ENCODE results near the gene HINFP.

Gene HINFP, protein sequence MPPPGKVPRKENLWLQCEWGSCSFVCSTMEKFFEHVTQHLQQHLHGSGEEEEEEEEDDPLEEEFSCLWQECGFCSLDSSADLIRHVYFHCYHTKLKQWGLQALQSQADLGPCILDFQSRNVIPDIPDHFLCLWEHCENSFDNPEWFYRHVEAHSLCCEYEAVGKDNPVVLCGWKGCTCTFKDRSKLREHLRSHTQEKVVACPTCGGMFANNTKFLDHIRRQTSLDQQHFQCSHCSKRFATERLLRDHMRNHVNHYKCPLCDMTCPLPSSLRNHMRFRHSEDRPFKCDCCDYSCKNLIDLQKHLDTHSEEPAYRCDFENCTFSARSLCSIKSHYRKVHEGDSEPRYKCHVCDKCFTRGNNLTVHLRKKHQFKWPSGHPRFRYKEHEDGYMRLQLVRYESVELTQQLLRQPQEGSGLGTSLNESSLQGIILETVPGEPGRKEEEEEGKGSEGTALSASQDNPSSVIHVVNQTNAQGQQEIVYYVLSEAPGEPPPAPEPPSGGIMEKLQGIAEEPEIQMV

DNA sequence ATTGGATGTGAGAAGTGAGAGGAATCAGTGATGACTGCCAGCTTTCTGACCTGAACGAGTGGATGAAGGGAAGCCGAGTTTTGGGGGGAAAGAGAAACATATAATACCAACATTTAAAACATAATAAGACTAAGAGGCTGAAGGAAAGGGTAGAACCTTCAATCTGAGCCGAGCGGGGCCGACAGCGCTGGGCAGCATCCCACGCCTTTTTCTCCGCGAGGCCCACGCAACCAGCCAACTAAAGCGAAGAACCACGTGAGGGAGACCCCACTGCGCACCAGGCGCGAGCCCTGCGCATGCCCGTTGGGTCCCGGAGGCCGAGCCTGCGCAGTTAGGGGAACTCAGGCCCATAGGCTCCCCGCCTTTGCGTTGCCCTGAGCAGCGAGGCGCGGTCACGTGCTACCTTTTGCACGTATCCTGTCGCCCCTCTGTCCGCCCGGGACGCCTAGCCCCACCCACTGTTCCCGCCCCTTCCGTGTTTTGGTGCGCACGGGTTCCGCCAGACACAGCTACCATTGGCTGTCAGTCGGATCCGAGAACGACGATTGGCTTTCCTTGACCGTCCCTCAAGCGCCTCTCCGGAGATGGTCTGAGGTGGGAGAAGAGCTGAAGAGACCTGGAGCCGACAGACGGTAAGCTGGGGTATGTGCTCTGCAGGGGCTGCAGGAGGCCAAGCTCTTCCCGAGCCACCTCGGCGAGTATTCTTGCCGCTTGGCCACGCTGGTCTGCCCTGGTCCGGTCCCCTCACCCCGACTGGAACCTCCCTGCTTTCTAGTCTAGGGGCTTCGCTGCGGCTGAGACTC lies at the start of gene HINFP:
TSS of gene HINFP (plus strand) at position 573 of the 803 bp plus-strand sequence. CDS start 5,365 bp downstream, outside the sequence.
- peak; percentile 100 for DNase-seq

DNA sequence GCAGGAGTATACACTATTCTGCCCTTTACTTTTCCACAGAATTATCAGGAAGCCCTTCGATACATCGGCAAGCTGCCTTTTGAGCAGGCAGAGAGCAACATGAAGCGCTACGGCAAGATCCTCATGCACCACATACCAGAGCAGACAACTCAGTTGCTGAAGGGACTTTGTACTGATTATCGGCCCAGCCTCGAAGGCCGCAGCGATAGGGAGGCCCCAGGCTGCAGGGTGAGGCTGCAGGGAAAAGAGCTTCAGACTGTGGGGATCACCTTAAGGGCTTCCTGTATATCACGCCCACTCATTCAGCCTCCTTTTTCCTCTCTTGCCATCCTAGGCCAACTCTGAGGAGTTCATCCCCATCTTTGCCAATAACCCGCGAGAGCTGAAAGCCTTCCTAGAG lies 43.5 kb upstream of the HINFP start:
- no peak for DNase-seq

DNA sequence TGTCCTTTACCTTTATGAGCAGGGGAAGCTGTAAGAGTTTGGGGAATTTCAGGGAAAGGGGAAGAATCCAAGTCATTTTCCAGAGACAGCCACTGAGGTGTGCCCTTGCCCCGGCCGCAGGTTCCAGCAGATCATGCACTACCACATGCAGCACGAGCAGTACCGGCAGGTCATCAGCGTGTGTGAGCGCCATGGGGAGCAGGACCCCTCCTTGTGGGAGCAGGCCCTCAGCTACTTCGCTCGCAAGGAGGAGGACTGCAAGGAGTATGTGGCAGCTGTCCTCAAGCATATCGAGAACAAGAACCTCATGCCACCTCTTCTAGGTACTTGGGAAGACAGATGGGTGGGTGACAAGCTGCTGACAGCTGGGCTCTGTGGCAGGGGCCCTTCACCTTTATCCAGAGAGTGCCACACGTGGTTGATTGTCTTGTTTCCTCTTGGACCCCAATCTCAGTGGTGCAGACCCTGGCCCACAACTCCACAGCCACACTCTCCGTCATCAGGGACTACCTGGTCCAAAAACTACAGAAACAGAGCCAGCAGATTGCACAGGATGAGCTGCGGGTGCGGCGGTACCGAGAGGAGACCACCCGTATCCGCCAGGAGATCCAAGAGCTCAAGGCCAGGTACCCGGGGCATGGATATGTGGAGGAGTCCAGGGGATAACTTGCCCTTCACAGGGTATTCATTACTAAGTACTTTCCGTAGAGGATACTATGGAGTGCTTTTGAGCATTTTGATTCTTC lies 42.5 kb upstream of the HINFP start:
- DNase-seq = no peak

DNA sequence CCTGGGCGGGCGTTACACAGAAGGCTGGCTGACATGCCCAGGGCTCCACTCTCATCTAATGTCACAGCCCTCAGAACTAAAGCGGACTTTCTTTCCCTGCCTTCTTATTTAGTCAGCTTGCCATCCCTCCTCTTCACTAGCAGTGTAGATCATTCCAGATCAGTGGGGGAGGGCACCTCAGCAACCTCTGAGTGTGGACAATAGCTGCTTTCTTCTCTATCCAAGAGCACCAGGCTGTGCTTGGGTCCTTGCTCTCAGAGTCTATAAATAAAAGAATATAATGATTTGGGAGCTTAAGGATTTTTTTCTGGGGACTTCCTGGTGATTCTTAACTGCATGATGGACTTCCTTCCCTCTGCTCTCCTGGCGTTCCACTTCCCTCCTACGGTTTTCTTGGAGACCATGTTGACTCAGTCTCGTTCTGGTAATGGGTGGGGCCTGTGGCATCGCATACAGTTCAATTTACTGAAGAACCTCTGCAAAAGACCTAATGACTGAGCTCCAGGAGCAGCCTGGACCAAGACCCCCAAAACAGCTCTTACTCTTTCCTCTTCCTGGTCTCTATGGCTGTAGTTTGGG lies 39.6 kb upstream of the HINFP start:
- no peak for DNase-seq

DNA sequence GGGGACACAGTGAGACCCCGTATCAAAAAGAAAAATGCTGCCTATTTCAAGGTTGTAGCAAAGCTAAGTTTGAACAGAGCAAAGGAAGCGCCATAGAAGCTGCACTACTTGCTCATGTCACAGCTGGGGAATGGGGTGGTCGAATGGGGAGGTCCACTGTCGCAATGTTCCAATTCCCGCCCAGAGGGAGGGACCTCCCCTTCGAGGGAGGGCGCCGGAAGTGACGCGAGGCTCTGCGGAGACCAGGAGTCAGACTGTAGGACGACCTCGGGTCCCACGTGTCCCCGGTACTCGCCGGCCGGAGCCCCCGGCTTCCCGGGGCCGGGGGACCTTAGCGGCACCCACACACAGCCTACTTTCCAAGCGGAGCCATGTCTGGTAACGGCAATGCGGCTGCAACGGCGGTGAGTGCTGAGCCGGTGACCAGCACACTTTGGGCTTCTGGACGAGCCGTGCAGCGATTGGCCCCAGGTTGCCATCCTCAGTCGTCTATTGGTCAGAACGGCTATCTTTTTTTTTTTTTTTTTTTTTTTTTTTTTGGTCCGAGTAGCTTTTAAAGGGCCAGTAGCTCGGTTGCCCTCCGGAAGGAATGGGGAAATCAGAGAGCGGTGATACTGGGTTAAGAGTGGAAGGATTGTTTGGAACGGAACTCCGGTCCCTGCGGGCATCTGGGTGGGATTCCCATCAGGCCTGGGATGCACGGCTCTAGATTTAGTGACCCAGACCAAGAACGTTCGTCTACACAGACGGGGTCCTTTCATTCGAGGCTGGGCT lies 36.5 kb upstream of the HINFP start, which contains the start of gene HMBS:
TSS of gene HMBS (plus strand) at position 219 of the 774 bp plus-strand sequence. CDS start at position 372, 153 bp downstream.
- DNase-seq = peak; percentile 99

DNA sequence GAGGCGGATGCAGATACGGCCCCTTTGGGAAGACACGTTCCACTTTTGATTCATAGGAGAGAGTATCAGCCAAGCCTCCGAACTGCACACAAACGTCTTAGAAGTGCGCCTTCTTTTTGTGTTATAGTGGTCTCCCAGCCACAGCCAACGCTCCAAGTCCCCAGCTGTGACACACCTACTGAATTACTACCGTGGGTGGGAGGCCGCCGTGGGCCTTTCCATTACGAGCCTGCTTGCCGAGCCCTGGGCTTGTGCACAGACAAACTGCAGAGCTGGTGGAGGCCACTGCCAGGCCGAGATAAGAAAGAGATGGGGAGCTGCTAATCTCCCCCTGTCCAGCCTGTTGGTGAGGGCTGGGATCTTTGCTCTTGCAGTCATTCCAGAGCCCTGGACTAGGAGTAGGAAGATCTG lies 35.9 kb upstream of the HINFP start:
- no peak for DNase-seq

DNA sequence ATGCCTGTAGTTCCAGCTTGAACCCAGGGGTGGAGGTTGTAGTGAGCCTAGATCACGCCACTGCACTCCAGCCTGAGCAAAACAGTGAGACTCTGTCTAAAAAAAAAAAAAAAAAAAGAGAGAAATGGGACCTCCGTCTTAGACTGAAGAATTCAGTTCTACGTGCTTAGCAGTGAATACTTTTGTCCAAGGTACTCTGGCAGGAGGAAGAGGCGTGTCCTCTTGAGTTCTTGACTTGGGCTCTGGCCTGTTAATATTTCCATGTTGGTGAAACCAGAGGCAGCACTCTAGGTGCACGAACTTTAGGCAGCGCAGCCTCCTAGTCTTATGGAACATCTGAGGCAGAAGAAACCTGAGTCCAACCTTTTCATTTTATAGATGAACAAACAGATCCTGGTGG lies 34.3 kb upstream of the HINFP start:
- DNase-seq = no peak

DNA sequence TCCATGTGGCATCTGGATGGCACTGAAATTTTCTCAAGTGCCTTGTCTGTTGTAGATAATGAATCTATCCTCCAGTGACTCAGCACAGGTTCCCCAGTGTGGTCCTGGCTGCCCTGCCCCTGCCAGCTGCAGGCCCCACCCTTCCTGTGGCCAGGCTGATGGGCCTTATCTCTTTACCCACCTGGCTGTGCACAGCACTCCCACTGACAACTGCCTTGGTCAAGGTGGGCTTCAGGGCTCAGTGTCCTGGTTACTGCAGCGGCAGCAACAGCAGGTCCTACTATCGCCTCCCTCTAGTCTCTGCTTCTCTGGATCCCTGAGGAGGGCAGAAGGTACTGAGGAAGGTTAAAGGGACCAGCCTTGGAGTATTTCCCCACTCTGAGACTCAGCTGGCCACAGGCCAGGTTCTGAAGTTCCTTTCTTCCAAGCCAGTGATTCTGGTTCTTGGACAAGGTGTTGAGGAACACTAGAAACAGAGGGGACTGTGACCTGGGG lies 33.6 kb upstream of the HINFP start:
- no peak for DNase-seq

DNA sequence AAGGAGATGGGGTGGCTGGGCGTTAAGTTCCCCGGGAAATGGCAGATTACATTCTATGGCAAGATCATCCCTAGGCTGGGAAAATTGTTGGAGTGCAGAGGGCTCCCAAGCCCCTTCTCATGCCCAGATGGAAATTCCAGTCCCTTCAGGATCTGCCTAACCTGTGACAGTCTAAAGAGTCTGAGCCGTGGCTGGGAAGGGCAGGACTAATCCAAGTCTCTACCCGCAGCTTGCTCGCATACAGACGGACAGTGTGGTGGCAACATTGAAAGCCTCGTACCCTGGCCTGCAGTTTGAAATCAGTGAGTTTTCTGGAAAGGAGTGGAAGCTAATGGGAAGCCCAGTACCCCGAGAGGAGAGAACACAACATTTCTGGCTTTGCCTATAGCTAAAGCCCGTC lies 33.0 kb upstream of the HINFP start:
- DNase-seq = no peak

DNA sequence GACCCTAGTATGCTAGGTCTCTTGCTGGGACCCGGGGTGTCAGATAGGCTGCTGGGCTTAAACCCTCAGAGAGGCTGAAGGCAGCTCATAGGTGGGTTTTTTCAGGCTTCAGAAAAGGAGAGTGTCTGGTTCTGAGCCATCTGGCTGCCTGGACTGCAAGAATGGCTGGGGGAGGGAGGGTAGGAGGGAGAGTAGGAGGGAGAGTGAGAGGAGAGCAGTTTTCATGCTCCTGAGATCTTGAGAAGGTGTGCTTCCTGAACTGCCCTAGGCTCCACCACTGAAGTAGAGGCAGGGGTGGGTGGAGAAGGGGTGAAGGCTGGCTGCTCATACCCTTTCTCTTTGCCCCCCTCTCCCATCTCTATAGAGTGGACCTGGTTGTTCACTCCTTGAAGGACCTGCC lies 32.1 kb upstream of the HINFP start:
- no peak for DNase-seq

DNA sequence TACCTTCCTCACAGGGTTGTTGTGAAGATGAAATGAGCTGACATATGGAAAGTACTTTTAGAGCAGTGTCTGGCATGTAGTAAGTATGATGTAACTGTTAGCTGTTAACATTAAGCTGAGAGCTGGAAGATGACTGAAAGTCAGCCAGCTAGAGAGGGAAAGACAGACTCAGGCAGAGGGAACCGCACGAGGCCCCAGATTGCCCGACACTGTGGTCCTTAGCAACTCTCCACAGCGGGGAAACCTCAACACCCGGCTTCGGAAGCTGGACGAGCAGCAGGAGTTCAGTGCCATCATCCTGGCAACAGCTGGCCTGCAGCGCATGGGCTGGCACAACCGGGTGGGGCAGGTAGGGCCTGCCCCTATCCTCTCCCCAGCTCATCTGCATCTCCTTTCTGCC lies 30.2 kb upstream of the HINFP start:
- DNase-seq = no peak

DNA sequence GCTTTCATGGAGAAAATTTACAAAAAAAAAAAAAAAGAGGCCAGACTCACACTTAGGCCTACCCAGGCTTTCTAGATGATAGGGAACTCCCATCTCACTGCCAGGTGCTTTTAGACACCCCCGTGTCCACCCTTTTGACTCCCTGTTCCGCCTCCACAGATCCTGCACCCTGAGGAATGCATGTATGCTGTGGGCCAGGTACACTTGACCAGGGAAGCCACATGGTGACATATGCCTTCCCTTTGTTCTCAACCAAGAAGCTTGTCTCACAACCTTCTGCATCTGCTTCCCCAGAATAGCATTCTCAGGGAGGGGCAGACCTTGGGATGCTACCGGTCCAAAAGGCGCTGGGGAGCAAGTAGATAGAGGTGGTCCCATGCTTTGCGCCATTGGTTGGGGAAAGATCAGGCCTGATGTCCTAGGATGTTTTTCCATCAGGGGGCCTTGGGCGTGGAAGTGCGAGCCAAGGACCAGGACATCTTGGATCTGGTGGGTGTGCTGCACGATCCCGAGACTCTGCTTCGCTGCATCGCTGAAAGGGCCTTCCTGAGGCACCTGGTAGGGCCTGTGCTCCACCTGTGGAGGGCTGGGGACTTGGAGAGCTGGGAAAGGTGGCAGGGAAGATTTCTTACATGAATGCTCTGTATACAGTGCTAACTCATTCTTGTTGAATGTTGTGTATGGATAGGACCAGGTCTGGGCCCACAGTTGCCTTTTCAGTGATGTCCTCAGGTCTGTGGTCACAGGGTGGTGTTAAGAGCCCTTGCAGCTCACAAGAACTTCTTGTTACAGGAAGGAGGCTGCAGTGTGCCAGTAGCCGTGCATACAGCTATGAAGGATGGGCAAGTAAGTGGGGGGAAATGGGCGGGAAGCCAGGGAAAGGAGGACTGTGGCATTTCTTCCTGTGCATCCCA lies 29.2 kb upstream of the HINFP start:
- no peak for DNase-seq

DNA sequence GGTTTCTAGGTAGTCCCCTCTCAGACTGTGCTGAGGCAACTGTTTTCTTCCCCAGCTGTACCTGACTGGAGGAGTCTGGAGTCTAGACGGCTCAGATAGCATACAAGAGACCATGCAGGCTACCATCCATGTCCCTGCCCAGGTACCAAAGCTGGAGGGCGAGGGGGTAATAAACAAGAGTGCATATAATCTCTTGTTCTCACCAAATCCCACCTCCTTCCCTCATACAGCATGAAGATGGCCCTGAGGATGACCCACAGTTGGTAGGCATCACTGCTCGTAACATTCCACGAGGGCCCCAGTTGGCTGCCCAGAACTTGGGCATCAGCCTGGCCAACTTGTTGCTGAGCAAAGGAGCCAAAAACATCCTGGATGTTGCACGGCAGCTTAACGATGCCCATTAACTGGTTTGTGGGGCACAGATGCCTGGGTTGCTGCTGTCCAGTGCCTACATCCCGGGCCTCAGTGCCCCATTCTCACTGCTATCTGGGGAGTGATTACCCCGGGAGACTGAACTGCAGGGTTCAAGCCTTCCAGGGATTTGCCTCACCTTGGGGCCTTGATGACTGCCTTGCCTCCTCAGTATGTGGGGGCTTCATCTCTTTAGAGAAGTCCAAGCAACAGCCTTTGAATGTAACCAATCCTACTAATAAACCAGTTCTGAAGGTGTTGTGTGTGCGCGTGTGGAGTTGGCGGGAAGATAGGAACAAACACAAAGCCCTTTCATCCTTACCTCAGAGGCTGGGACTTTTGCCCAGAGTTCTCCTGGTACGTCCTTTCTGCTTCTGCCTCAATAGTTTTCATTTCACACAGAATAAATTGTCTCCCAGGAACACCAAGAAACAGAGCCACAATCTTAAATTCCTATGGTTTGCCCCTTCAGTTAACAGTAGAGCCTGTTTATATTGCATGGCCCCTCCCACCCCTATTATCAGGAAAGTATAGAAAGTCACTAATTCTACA lies 28.2 kb upstream of the HINFP start:
- DNase-seq = no peak

DNA sequence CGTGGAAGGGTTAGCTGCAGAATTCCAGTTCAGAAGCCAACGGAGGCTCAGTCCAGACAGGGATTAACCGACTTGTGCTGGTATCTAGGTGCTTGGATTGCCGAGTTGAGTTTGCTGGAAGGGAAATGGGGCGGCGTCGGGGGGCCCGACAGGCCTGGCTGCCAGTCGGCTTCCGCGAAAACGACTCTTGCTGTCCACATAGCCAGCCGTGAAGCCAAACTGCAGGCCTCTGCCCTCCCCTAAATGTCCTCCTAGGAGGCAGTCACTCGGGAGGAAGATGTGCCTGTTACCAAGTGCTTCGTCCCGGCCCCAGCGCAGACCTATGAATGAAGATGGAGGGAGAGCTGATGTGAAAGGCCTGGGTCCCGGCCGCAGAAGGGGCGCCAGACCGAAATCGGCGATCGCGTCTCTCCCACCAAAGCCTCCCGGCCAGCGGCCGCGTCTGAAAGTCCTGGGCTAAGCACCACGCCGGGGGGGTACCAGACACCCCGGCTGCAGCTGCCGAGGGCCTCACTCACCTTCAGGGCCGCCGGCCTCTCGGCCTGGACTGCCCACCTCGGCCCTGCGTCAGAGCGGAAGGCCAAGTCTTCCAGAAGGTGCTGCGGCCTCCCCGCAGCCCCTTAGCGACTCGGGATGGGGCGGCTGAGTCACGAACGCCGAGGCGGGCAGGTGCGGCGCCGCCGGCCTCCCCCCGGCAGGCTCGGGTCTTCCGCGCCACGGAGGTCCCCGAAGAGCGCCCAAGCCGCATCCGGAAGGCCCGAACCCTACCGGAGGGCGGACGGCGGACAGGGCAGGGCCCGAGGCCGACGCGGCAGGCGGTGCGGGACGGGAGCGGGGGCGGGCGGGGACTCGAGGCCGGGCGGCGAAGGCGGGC lies 27.2 kb upstream of the HINFP start:
- peak; percentile 44 for DNase-seq

DNA sequence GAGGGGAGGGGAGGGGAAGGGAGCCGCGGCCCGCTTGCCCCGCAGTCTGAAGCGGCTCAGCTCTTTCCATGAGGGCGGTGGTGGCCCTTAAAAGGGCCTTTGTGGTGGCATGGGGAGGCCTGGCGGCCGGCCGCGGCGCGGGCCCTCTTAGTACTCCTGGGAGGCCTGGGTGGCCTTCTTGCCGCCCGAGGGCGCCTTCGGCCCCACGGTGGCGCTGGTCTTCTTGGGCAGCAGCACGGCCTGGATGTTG lies 26.6 kb upstream of the HINFP start:
- DNase-seq = no peak

DNA sequence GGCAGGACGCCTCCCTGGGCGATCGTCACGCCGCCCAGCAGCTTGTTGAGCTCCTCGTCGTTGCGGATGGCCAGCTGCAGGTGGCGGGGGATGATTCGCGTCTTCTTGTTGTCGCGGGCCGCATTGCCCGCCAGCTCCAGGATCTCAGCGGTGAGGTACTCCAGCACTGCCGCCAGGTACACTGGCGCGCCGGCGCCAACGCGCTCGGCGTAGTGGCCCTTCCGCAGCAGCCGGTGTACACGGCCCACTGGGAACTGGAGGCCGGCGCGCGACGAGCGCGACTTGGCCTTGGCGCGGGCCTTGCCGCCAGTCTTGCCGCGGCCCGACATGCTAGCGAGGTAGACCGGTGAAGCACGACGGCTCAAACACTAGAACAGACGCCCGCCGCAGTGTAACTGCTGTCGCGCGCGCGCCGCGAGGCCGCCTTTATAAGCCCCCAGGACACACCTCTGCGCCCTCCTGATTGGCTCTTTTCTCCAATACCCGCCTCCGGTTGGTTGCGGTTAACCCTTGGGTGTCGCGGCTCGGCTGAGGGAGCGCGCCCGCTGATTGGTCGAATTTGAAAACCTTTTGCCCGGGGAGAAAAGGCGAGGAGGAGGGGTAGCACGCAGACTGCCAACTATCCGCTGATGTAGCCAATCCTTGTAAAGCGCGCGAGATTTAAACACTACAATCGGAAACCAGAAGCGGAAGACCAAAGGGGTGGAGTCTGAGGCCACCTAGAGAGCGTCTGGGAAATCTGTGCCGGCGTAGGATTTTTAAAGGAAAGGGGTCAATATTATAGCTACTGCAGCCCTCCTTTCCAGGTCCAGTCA lies 26.1 kb upstream of the HINFP start:
- peak; percentile 100 for DNase-seq

DNA sequence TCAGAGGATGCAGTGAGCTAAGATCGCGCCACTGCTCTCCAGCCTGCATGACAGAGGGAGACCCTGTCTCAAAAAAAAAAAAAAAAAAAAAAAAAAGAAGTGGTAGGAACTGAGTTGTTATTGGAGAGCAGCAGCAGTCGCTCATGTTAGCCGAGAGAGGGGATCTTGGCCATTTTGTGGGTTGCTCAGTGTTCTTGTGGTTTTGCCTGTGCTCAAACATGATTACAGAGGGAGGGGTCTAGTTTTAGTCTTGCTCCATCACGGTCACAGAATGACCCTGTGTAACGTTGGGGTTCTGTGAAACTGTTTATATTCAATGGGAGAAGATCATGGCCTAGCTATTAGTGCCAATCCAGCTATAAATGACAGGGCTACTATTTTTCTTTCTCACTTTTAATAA lies 21.7 kb upstream of the HINFP start:
- DNase-seq = no peak

Measured in NCI-H526 treated with DMSO at 0.1 percent for 48 hours (cell line).